NCI-H748 (cell line): ENCODE results near the gene CELF5.
"Not testable (repeated sequence)": the region's sequence is repeated elsewhere in the genome, so short reads cannot be mapped to it uniquely, and the experiment has no call there.

Experiments used
- DNase-seq: peaks from one replicate; lab custom pipeline; 2025; ENCODE audit not compliant: unreplicated experiment; lab: John Stamatoyannopoulos, UW

Gene CELF5

DNA sequence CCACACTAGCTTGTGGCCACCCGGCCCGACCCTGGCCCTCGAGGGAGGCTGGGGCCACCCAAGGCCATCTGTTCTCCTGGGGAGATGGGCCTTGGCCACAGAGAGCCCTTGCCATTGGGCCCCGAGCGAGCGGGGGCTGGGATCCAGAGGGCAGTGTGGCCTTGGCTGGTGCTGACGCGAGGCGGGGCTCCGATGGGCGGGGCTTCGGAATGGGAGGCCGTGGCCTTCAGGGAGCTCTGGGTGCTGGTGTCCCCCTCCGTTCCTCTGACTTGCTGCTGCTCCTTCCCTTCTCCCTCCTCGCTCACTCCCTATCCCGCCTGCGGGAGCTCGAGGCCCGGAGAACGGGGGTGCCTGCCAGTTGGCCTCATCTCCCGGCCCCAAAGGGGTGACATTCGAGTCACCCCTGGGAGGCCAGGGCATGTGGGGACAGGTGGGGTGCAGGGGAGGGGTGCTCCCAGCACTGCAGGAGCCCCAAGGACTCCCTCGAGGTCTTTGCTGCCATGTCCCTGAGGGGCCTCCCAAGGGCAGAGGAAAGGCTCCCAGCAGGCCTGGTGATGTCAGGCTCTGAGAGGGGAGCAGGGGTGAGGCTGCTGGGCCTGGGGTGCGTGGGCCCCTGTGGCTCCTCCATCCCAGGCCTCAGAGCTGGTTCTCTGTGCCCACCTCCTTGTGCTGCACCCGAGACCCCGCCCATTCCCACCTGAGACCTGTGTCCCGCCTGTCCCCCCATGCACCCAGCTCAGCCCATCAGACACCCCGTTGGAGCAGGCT is 34.6 kb upstream of the CELF5 start:
- DNase-seq: no peak

- no peak for DNase-seq
Measured at GRCh38 chr19:3190470-3190770, 34.0 kb upstream of the CELF5 start.

- DNase-seq: no peak
Measured at GRCh38 chr19:3190921-3191805, 33.3 kb upstream of the CELF5 start.

DNA sequence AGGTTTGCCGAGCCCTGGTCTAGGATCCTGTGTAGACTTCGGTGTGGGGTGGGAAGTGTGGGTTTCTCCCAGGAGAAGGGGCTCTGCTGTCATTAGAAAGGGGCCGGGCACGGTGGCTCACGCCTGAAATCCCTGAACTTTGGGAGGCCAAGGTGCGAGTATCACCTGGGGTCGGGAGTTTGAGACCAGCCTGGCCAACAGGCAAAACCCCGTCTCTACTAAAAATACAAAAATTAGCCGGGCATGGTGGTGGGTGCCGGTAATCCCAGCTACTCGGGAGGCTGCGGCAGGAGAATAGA is 32.7 kb upstream of the CELF5 start:
- DNase-seq: not testable (repeated sequence)

GRCh38 chr19:3192228-3192635 is 32.2 kb upstream of the CELF5 start:
- no peak for DNase-seq

DNA sequence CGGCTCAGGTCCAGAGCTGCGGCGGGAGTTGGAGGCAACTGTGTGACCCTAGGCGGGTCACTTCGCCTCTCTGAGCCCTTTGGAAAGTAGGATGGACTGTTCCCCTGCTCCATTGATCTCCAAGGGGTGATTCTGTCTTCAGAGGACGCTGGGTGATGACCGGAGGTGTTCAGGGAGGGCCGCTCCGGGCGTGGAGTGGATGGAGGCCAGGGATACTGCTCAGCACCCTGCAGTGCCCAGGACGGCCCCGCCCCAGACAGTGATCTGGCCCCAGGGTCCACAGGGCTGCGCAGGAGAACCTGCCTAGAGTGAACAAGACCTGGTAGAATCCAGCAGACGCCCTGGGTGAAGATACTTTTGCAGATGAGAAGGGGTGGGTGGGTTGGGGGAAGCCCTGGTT is 31.8 kb upstream of the CELF5 start:
- DNase-seq: no peak

GRCh38 chr19:3193256-3194105 is 31.0 kb upstream of the CELF5 start:
- no peak for DNase-seq

DNA sequence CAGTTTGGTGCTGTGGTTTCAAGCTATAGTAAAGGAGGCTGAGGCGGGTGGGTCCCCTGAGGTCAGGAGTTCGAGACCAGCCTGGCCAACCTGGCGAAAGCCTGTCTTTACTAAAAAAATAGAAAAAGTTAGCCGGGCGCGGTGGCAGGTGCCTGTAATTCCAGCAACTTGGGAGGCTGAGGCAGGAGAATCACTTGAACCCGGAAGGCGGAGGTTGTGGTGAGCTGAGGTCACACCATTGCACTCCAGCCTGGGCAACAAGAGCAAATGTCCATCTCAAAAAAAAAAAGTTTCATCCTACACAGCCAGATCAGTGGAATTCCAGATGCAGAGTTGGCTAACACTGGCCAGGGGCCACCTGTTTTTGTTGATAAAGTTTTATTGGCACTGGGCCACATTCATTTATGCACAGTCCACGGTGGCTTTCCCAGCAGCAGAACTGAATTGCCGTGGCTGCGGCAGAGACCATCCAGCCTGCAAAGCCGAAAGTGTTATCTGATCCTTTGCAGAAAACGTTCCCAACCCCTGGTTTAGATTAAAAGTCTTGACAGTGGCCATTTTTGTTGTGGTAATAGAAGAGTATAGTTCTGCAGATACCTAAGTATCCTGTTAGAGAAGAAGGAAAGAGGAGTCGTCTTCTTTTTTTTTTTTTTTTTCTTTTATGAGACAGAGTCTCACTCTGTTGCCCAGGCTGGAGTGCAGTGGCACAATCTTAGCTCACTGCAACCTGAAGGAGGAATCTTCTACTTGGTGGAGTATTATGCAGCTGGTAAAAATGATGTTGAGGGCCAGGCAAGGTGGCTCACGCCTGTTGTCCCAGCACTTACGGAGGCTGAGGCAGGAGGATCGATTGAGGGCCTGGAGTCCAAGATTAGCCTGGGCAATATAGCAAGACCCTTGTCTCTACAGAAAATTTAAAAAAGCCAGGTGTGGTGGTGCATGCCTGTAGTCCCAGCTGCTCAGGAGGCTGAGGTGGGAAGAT is 30.1 kb upstream of the CELF5 start:
- DNase-seq: no peak

GRCh38 chr19:3196064-3196932 is 28.2 kb upstream of the CELF5 start:
- DNase-seq: no peak

DNA sequence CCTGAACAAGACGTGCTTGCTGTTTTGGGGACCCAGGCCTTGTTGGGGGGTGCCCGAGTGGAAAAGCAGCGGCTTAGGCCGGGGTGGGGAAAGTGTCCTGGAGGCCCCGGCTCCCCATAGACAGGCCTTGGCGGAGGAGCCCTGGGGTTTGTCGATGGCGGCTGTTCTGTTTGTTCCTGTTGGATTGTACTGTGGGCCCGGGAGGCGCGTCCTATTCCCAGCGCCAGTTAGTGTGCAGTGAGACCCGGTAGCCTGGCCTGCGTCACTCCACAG is 27.6 kb upstream of the CELF5 start:
- no peak for DNase-seq

- no peak for DNase-seq
Measured at GRCh38 chr19:3198901-3199700, 25.4 kb upstream of the CELF5 start.

GRCh38 chr19:3201072-3201700 is 23.3 kb upstream of the CELF5 start:
- no peak for DNase-seq

DNA sequence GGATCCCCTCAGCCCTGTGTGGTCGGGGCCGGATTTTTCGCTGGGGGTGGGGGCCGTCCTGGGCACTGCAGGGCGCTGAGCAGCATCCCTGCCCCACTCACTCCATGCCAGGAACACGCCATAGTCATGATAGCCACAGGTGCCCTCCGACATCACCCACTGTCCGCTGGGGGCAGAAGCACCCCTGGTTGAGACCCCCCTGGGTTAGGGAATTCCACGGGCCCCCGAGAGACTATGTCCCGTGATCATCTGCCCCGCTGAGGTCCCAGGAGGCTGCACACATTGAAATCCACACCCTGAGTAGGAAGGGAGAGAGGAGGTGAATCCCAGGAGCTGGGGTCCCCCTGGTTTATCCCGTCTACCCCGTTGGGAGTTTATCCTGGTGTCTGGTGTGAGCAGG is 22.6 kb upstream of the CELF5 start:
- no peak for DNase-seq

DNA sequence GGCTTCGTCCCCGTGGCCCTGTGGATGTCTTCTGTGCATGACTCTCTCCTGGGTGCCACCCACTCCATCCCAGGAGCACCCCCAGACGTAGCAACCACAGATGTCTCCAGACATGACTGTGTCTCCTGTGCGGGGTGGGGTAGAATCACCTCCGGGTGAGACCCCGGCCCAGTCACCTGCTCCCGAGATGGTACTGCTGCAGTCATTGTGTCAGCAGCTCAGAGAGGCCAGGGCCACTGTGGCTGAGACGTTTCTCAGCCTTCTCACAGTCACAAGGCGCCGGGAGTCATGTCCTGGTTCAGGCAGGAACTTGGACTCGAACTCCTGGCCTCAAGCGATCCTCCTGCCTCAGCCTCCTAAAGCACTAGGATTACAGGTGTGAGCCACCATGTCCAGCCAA is 22.1 kb upstream of the CELF5 start:
- DNase-seq: no peak

GRCh38 chr19:3202895-3203294 is 21.6 kb upstream of the CELF5 start:
- DNase-seq: not testable (repeated sequence)

- DNase-seq: no peak
Measured at GRCh38 chr19:3203805-3204645, 20.4 kb upstream of the CELF5 start.

DNA sequence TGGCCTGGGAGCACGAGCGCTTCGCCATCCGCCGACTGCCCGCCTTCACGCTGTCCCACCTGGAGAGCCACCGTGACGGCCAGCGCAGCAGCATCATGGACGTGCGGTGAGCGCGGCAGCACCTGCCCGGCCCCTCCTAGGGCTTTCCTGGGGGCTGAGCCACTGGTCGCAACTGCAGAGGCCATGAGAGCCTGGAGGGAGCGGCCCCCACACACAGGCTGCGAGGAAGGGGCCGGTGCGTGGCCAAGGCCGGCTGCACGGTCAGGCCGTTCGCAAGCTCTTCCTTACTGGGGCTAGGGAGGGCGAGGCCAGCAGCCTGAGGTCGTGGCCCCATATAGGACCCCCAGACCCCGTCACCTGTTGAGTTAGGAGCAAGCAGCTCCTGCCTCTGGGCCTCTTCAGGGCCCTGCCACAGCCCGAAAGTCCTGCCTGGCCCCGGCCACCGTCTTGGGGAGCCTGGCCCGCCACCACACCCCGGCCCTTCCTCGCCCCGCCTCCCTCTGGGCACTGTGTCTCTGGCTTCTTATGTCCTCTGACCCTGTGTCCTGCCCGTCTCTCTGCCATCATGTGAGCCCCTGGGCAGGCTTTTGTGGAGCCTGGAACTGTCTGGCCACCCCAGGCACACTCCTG is 19.7 kb upstream of the CELF5 start:
- no peak for DNase-seq
